GM18507 (cell line): ENCODE results near the gene UGT2A1.

Experiments
- DNase-seq: peaks from one replicate; pipeline ENCODE4 v3.0.0; 2011; ENCODE audit warnings: low read depth; ENCODE audit not compliant: insufficient read length; ENCODE audit errors: extremely low spot score
- FAIRE-seq: peaks from 2 replicates; lab custom pipeline; 2011; peaks lifted over from hg19 to GRCh38; lab: Jason Lieb, UNC

Gene UGT2A1

GRCh38 chr4:69594382-69594781 is 58.7 kb downstream of the UGT2A1 start:
- FAIRE-seq (no peak), DNase-seq (no peak)

DNA sequence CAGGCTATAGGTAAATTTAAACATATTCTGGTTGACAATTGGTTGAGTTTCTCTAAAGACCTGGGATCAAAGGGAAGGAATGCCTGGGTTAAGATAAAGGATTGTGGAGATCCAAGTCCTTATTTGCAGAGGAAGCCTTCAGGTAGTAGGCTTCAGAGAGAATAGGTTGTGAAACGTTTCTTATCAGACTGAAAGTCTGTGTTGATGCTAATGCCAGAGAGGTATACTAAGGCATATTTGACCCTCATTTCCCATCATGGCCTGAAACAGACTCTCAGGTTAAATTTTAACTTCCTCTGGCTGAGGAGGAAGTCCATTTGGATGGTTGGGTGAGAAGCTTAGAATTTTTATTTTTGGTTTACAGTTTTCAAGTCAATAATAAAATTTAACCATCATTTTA is 61.7 kb downstream of the UGT2A1 start:
- no peak for FAIRE-seq
- no peak for DNase-seq

GRCh38 chr4:69589884-69590283 is 63.2 kb downstream of the UGT2A1 start:
- no peak for DNase-seq
- FAIRE-seq = no peak

- FAIRE-seq = no peak
- DNase-seq = no peak
Observed at GRCh38 chr4:69584135-69584534, 68.9 kb downstream of the UGT2A1 start.

DNA sequence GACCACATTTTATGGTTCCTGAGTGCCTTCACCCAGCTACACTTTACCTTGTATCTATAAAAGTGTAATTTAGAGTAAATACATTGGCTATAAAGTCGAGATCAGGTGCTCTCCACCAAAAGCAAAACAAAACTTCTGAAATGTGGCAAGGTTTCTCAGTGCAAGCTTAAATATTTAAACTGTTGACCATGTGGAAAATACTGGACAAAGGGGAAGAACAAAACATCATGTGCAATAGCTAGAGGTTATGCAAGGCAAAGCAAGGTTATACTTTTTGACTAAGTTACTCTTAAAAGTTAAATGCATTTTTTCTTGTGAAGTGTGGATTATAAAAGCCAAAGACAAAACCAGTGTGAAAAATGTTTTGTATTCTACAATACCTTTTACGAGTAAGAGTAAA is 69.5 kb downstream of the UGT2A1 start:
- FAIRE-seq = no peak

GRCh38 chr4:69577245-69577644 is 75.8 kb downstream of the UGT2A1 start:
- no peak for DNase-seq
- no peak for FAIRE-seq

More for the DNA sequence above, 69.5 kb downstream of the UGT2A1 start:
- DNase-seq = no peak

- no peak for FAIRE-seq
- no peak for DNase-seq
Observed at GRCh38 chr4:69576251-69576877, 76.7 kb downstream of the UGT2A1 start.

DNA sequence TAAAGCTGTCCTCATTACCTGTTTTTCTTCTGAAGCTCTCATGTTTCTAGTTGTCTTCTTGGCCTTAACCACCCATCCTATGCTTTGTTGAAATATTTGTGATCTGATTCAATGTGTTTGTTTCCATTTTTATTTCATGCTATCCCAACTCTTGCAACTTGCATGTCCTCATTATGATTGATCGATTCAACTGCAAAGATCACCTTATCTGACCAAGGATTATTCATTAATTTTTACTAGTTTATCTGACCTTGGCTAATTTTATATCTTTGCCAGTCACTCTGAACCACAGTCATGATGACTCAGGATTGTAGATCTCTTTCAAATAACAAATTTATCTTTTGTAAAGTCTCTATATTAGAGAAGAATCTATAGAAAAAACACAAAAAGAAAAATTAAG is 84.3 kb downstream of the UGT2A1 start:
- no peak for DNase-seq
- FAIRE-seq = no peak

- DNase-seq (no peak), FAIRE-seq (no peak)
Observed at GRCh38 chr4:69563424-69563823, 89.6 kb downstream of the UGT2A1 start.

DNA sequence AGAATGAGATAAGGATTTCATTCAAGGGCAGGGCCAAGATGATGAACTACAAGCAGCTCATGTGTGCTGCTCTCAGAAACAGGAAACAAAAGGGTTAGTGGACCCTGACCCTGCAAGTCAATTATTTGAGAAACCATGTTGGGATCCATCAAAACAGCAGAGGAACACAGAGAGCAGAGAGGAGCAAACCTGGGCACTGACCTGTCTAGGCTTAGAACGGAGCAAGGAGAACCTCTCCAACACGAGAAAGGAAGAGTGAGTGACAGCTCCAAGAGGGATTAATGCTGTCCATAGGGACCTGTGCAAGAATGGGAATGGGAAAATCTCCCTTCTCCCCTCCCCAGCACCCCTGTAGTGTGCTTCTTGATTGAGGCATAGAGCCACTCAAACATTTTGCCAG is 103.4 kb downstream of the UGT2A1 start:
- DNase-seq = no peak
- FAIRE-seq = no peak

GRCh38 chr4:69546134-69546765 is 106.8 kb downstream of the UGT2A1 start:
- DNase-seq = no peak
- no peak for FAIRE-seq
